ENCODE data around the gene SNX25.

- TF ChIP-seq POLR2A (IDR thresholded peaks at IDR 0.05) (no peak), CTCF (IDR thresholded peaks at IDR 0.05) (no peak)
These were observed 97.9 kb downstream of the SNX25 start for GRCh38 chr4:185307136-185307950.
